ENCODE data around the gene GNG13.

The GNG13 gene

DNA sequence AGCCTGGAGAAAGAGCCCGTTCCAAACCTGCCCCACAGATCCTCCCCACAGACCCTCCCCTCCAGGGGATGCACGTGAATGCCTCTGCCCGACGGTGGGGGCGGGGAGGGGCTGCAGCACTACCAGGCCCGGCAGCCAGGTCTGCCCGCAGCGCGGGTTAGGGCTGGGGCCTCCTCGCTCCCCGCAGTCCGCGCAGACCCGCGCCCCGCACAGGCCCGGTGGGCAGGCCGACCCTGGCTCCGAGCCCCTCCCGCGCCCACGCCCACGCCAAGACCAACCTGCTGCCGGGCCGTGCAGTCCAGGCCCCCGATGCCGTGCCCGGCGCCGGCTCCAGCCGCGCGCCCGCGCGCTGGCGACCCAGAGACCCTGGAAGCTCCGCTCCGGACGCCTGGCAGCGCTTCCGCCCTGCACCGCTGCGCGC, 12.5 kb downstream of the GNG13 start, which contains the start of gene RPUSD1:
Gene RPUSD1, minus strand, starts transcription at position 404 of the 421 bp plus-strand sequence. CDS start 644 bp downstream, outside the sequence.
- DNase-seq (ENCODE audit: low read depth): no peak
- TF ChIP-seq, protein P1, sequence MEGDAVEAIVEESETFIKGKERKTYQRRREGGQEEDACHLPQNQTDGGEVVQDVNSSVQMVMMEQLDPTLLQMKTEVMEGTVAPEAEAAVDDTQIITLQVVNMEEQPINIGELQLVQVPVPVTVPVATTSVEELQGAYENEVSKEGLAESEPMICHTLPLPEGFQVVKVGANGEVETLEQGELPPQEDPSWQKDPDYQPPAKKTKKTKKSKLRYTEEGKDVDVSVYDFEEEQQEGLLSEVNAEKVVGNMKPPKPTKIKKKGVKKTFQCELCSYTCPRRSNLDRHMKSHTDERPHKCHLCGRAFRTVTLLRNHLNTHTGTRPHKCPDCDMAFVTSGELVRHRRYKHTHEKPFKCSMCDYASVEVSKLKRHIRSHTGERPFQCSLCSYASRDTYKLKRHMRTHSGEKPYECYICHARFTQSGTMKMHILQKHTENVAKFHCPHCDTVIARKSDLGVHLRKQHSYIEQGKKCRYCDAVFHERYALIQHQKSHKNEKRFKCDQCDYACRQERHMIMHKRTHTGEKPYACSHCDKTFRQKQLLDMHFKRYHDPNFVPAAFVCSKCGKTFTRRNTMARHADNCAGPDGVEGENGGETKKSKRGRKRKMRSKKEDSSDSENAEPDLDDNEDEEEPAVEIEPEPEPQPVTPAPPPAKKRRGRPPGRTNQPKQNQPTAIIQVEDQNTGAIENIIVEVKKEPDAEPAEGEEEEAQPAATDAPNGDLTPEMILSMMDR (IDR thresholded peaks at IDR 0.05; ENCODE audit: low read length, missing control alignments): no peak
- peak within 1 kb of the TSS; percentile 86 for H3K4me3 ChIP-seq (replicated peaks; ENCODE audit: low read depth, low read length)

DNA sequence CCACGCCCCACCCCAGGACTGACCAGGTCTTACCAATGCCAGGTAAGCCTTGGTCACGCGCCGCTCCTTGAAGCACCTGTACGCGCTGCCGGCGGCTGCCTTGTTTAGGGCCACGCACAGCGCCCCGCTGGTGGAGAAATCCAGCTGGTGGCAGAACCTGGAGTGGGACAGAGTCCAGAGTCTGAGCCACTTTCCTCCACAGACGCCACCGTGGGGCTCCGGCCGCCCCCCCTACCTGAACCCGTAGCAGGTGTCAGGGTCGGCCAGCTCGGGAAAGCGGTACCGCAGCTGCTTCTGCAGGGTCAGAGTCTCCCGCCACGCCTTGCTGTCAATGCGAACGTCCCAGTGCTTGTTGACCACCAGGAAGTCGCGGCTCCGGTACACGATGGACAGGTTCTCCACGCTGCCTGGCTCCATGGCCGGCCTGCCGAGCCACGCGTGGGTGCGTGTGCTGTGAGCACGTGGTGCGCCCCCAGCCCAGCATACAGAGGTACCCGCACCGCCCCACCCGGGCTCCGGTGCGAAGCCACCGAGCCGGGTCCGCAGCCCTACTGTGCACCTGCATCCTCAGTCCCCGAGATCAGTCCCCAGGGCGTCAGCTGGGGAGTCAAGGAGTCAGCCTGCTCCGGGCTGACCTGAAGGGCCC, 13.1 kb downstream of the GNG13 start:
- H3K4me3 ChIP-seq (replicated peaks; ENCODE audit: low read depth, low read length): peak overlapping the region; percentile 86
- DNase-seq (ENCODE audit: low read depth): no peak
- TF ChIP-seq, protein P1 (IDR thresholded peaks at IDR 0.05; ENCODE audit: low read length, missing control alignments): no peak

DNA sequence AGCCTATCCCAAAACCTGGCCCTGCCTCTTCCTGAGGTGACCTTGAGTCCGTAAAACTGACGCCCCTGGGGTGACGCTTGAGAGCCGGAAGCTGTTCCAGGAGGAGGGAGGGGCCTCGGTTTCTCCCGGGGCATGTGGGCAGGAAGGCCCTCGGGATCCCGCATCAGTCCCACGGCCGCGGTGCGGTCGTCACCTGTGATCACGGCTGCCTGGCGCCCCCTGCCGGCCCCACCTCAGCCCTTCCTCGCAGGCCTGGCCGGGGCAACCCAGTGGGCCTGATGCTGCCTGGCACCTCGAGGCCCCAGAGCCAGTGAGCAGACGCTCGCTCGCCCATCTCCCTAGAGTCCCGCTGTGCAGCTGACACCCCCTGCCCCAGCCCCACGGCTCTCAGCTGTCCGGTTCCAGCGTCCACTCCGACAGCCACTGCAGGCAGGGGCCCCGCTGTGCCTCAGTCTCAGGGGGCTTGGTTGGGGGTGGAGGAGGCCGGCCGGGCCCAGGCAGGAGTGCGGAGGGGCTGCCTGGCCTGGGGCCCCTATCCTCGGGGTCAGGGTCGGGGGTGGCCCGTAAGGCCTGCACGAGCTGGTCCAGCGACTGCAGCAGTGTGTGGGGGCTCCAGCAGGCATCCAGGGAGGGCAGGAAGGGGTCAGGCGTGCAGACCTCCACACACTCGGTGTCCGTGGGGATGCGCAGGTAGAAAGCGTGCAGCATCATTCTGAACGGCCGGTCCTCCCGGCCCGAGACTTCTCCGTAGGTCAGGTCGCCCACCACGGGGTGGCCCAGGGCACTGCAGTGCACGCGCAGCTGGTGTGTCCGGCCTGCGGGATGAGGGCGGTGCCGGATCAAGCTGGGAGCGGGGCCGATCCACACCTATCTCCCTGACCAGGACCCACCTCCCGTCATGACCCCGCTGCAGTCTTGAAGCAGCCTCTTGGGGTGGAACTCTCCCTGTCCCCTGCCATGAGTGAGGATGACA, 14.7 kb downstream of the GNG13 start:
- TF ChIP-seq, protein P1 (IDR thresholded peaks at IDR 0.05; ENCODE audit: low read length, missing control alignments): peak; percentile 60
- H3K4me3 ChIP-seq (replicated peaks; ENCODE audit: low read depth, low read length): no peak overlapping the region
- peak; percentile 59 for DNase-seq (ENCODE audit: low read depth)

DNA sequence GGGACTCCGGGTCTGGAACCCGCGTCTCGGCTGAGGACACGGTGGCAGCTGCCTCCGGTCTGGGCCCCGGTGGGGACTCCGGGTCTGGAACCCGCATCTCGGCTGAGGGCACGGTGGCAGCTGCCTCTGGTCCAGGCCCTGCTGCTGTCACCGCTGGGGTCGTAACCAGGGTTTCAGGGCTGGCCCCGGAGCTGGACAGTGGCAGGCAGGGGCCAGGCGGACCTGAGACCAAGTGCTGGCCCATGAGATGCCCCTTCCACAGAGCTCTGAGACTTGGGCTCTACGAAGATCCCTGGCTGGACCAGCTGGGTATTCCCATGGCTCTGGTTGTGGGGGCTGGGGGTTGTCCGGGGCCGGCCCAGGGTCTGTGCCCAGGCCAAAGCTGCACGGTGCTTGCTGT, 16.1 kb downstream of the GNG13 start:
- no peak overlapping the region for H3K4me3 ChIP-seq (replicated peaks; ENCODE audit: low read depth, low read length)
- no peak for DNase-seq (ENCODE audit: low read depth)
- TF ChIP-seq, protein P1 (IDR thresholded peaks at IDR 0.05; ENCODE audit: low read length, missing control alignments): no peak

DNA sequence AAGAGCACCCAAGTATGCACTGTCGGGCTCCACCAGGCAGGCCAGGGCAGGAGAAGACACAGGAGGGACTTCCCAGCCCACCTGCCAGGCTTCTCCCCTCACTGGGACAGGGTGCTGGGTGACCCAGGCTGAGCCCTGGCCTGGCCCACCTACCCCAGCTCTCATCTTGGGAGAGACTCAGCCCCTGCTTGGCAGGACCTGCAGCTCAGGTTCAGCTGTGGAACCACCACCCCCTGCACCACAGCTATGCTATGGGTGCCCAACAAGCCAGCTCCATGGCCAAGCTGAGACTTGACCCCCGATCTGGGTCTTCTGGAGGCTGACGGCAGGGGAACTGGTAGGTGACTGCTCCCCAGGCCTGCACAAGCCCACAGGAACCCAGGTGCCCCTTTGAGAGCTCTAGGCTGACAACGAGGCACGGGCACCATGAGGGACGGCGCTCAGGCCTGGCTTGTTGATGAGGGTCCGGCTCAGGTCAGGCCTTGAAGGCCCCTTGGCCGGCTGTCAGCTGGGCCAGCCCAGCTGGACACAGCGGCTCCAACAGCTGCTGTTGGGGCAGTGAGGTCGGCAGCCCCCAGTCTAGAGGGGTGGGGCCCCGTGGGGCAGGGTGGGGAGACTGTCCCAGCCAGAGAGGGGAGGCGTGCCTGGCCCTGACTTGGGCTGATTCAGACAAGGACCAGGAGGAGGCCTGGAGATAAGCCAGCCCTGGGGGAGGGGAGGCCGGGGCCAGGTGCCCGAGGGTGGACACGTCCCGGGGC, 17.0 kb downstream of the GNG13 start:
- DNase-seq (ENCODE audit: low read depth): no peak
- TF ChIP-seq, protein P1 (IDR thresholded peaks at IDR 0.05; ENCODE audit: low read length, missing control alignments): no peak
- H3K4me3 ChIP-seq (replicated peaks; ENCODE audit: low read depth, low read length): no peak overlapping the region

DNA sequence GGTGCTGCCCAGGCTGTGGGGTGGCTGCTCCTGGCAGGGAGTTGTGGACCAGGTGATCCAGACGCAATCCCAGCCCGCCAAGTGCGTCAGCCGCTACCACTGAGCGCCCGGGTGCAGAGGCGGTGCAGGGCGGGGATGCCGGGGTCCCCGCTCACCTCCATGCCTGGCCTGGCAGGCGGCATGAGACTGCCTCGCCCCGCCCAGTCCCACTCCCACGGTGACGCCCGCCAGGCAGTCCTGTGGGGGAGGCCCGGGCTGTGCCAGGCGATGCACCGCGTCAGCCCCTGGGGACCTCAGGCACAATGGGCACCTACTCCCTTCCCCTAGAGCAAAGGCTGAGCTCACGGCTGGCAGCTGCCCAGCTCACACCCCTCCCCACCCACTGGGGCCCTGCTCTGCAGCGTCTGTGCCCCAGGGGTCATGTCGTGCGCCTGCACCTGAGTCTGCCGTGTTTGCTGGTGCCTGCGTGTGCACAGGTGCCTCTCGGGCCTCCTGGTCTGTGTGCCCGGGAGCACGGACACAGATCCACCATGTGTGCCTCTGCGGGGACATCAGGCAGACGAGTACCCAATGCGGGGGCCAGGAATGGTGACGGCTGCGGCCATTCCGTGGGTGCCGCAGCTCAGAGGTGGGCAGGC, 17.6 kb downstream of the GNG13 start:
- DNase-seq (ENCODE audit: low read depth): no peak
- no peak overlapping the region for H3K4me3 ChIP-seq (replicated peaks; ENCODE audit: low read depth, low read length)
- TF ChIP-seq, protein P1 (IDR thresholded peaks at IDR 0.05; ENCODE audit: low read length, missing control alignments): no peak
